Cardiac septum (tissue), 1 donor: ENCODE data around the gene VASP. TPM values are rescaled to one million over a fixed set of nuclear protein-coding genes. Genes with fewer than 3 reads are reported as not detected.

Experiments
- DNase-seq: peaks from one replicate; pipeline ENCODE4 v3.0.0-alpha.2; 2020; ENCODE audit warnings: low spot score
- intact Hi-C: fragments of 100-400 bp; cut with DNase I; formaldehyde crosslinking; loops from one replicate; pipeline ENCODE4 v1.14.0; 2022
- total RNA-seq: library from RNA; stranded (reverse); fragmentation: NEBNext Ultra II Directional; extraction: Animal tissue kit (Norgen Biotek cat#: 25700); gene quantifications from one replicate; pipeline ENCODE4 v1.2.1, GENCODE V29; 2021
- donor health status: DM: no; HTN: no; CAD: no.

Gene VASP
- total RNA-seq, 1 donor from 2014 or later = 60.4 TPM

DNA sequence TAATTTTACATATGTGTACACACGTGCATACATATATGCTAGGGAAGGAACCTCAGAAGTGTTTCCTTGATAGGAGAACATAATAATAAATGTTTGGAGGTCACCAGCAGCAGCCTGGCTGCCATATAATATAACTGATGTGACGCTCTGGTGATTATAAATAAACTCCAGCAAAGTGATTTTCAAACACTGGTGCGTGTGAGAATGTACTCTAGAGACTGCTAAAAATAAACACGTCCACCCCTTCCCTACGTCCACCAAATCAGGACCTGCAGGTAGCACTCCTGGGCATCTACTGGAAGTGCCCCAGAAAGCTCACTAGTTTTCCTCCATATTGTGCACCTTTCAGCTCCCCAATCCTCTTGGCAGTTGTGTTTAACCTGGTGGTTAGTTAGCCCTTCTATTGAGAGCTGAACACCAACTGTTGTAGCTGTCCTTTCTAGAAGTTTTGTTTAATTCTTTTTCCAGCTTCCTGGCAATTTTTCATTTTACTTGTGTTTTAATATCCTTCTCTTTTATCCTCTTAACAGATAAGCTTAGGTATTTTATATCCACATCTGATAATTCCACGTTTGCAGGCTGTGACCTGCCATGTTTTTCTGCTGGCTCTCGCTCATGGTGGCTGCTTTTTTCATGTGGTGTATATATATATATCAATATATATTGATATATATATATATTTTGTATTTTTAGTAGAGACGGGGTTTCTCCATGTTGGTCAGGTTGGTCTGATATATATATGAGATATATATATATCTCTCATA lies 64.4 kb downstream of the VASP start:
- no peak for DNase-seq
- intact Hi-C loops = no loop called here

DNA sequence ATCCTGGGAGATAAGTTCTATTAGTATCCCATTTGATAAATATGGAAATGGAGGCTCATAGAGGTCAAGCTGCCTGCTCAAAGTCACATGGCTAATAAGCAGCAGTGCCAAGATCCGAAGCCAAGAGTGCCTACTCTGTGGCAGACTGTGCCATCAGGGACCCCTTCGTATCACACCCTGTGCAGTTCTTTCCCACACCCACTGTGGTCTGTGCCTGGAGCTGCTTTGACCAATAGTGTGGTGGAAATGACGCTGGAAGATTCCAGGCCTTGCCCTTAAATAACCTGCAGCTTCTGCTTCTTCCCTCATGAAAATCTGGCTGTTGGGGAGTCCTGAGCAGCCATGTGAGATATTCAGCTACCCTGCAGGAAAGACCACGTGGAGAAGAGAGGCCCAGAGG lies 67.2 kb downstream of the VASP start:
- DNase-seq = no peak
- intact Hi-C loops = no loop called here

DNA sequence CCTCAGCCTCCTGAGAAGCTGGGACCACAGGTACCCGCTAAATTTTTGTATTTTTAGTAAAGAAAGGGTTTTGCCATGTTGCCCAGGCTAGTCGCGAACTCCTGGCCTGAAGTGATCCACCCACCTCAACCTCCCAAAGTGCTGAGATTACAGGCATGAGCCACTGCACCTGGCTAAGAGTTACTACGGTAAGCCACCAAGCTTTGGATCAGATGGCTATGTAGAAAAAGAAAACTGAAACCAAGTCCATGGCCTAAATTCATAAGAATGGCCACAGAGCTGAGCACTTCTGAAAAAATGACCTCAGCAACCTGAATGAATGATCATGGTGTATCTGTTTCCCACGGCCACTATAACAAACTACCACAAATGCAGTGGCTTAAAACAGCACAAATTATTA lies 67.9 kb downstream of the VASP start:
- no peak for DNase-seq
- intact Hi-C loops = no loop called here

Other genes with a start within 250 kb of the VASP start
- 2,391 TPM for gene CKM, start 184.6 kb upstream of the VASP start, total RNA-seq
- gene KLC3, start 166.7 kb upstream of the VASP start, total RNA-seq = not detected
- gene ERCC2, start 136.9 kb upstream of the VASP start, total RNA-seq = 12.4 TPM
- 119 TPM for gene PPP1R13L, start 102.4 kb upstream of the VASP start, total RNA-seq
- gene POLR1G, start 100.8 kb upstream of the VASP start, total RNA-seq = 3.2 TPM
- 89.0 TPM for gene ERCC1, start 83.6 kb upstream of the VASP start, total RNA-seq
- gene FOSB, start 39.5 kb upstream of the VASP start, total RNA-seq = 0.94 TPM
- 15.1 TPM for gene RTN2, start 10.4 kb upstream of the VASP start, total RNA-seq
- gene PPM1N, start 9.0 kb upstream of the VASP start, total RNA-seq = 0.59 TPM
- gene OPA3, start 77.3 kb downstream of the VASP start, total RNA-seq = 15.3 TPM
- 6.9 TPM for gene GPR4, start 94.7 kb downstream of the VASP start, total RNA-seq
- 45.8 TPM for gene EML2, start 131.9 kb downstream of the VASP start, total RNA-seq
- 6.9 TPM for gene GIPR, start 160.7 kb downstream of the VASP start, total RNA-seq
- 210 TPM for gene SNRPD2, start 184.5 kb downstream of the VASP start, total RNA-seq
- 2.6 TPM for gene QPCTL, start 185.2 kb downstream of the VASP start, total RNA-seq
- gene FBXO46, start 223.4 kb downstream of the VASP start, total RNA-seq = 8.2 TPM
- gene MEIOSIN, start 226.0 kb downstream of the VASP start, total RNA-seq = not detected